Ecto neural progenitor cell (in vitro differentiated cells): ENCODE results near the gene RALB.
"Not testable (repeated sequence)": the region's sequence is repeated elsewhere in the genome, so short reads cannot be mapped to it uniquely, and the experiment has no call there.

Experiments used
- DNase-seq: peaks from one replicate; pipeline ENCODE4 v3.0.0-alpha.2; 2018; ENCODE audit warnings: low spot score

The RALB gene

GRCh38 chr2:120315367-120316033, 62.8 kb downstream of the RALB start:
- DNase-seq, result no peak

- DNase-seq, result no peak
These were observed 63.4 kb downstream of the RALB start for GRCh38 chr2:120316071-120316470.

GRCh38 chr2:120316528-120317179, 64.0 kb downstream of the RALB start:
- no peak for DNase-seq

GRCh38 chr2:120317180-120317533, 64.5 kb downstream of the RALB start:
- DNase-seq, result no peak

GRCh38 chr2:120317916-120318315, 65.3 kb downstream of the RALB start:
- no peak for DNase-seq

- no peak for DNase-seq
These were observed 66.0 kb downstream of the RALB start for GRCh38 chr2:120318626-120319025.

GRCh38 chr2:120319123-120319522, 66.5 kb downstream of the RALB start:
- DNase-seq, result no peak

GRCh38 chr2:120319686-120320317, 67.2 kb downstream of the RALB start:
- no peak for DNase-seq

- no peak for DNase-seq
These were observed 67.7 kb downstream of the RALB start for GRCh38 chr2:120320318-120320851.

GRCh38 chr2:120320887-120321556, 68.4 kb downstream of the RALB start:
- not testable (repeated sequence) for DNase-seq

GRCh38 chr2:120321721-120322284, 69.2 kb downstream of the RALB start:
- DNase-seq, result no peak

GRCh38 chr2:120322329-120322728, 69.7 kb downstream of the RALB start:
- no peak for DNase-seq

- DNase-seq, result no peak
These were observed 70.6 kb downstream of the RALB start for GRCh38 chr2:120323214-120323613.

GRCh38 chr2:120323807-120324399, 71.3 kb downstream of the RALB start:
- DNase-seq, result no peak

GRCh38 chr2:120324933-120325332, 72.3 kb downstream of the RALB start:
- DNase-seq, result no peak

GRCh38 chr2:120326066-120326465, 73.4 kb downstream of the RALB start:
- DNase-seq, result no peak

GRCh38 chr2:120330946-120331822, 78.5 kb downstream of the RALB start:
- DNase-seq, result no peak

- no peak for DNase-seq
These were observed 79.3 kb downstream of the RALB start for GRCh38 chr2:120331903-120332302.

- DNase-seq, result no peak
These were observed 79.7 kb downstream of the RALB start for GRCh38 chr2:120332384-120332783.

GRCh38 chr2:120334068-120334467, 81.4 kb downstream of the RALB start:
- no peak for DNase-seq

- no peak for DNase-seq
These were observed 84.1 kb downstream of the RALB start for GRCh38 chr2:120336749-120337148.
